T-helper 2 cell treated with Interferon-gamma antibody and Interleukin-4, amounts not matched to agents 5 μg/mL and 100 μg/mL, for 36 hours (primary cell): ENCODE data around the gene HDDC2.

Experiments used
- DNase-seq: peaks from one replicate; pipeline ENCODE4 v3.0.0; 2021; ENCODE audit warnings: low spot score
- H3K27ac Mint-ChIP-seq: one replicate; pipeline ENCODE4 v1.8.0; 2021; ENCODE audit warnings: mild to moderate bottlenecking, mixed read lengths
- H3K27me3 Mint-ChIP-seq: one replicate; pipeline ENCODE4 v1.8.0; 2021; ENCODE audit warnings: low read depth, mixed read lengths
- H3K36me3 Mint-ChIP-seq: one replicate; pipeline ENCODE4 v1.8.0; 2021; ENCODE audit warnings: low read depth, mixed read lengths
- H3K4me1 Mint-ChIP-seq: one replicate; pipeline ENCODE4 v1.8.0; 2021; ENCODE audit warnings: low read depth, mixed read lengths
- H3K4me3 Mint-ChIP-seq: one replicate; pipeline ENCODE4 v1.8.0; 2022; ENCODE audit warnings: mild to moderate bottlenecking, moderate library complexity, mixed read lengths
- H3K9me3 Mint-ChIP-seq: one replicate; pipeline ENCODE4 v1.8.0; 2021; ENCODE audit warnings: mixed read lengths

The HDDC2 gene

DNA sequence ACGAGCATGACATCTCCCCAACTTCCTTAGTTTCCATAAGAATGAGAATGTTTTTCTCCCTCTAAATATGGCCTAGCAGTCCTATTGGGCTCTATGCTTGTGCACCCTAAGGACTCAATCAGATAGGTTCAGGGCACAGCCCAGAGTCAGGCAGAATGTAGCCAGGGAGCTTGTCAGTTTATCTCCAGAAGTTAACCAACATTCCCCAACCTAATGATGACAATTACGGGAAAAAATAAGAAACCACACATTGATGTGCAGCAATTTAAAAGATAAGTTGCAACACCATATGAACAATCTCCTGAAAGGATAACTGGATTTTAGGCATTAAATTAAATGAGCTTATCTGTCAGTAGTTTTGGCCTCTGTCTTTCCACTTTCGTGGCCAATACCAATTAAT is 71.1 kb downstream of the HDDC2 start:
- no peak for DNase-seq
- Mint-ChIP-seq H3K36me3 (no peaks in the 10 kb centered on the region), H3K4me1 (no peaks in the 10 kb centered on the region), H3K4me3 (no peak overlapping the region), H3K27ac (no peak overlapping the region), H3K27me3 (no peaks in the 10 kb centered on the region), H3K9me3 (no peaks in the 10 kb centered on the region)

DNA sequence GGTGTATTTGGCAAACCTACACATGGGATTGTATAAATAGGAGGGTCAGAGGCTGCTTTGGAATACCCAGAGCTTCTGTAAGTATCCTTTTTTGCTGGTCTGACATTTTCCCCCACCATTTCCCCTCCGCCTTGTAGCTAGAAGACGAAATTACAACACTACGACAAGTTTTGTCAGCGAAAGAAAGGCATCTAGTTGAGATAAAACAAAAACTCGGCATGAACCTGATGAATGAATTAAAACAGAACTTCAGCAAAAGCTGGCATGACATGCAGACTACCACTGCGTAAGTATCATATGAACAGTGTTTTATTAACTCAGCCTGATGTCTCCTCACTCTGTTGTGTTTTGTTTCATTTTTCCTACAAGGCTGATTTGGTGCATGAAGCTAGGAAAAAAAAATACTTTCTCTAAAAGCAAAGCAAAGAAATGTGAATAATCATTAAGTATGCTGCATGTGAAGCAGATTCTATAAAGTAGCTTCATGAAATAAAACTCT is 72.7 kb downstream of the HDDC2 start:
- no peak for DNase-seq
- no peak overlapping the region for H3K4me3 Mint-ChIP-seq
- H3K4me1 Mint-ChIP-seq, result no peaks in the 10 kb centered on the region
- H3K9me3 Mint-ChIP-seq, result no peaks in the 10 kb centered on the region
- H3K36me3 Mint-ChIP-seq, result no peaks in the 10 kb centered on the region
- no peak overlapping the region for H3K27ac Mint-ChIP-seq
- H3K27me3 Mint-ChIP-seq, result no peaks in the 10 kb centered on the region

DNA sequence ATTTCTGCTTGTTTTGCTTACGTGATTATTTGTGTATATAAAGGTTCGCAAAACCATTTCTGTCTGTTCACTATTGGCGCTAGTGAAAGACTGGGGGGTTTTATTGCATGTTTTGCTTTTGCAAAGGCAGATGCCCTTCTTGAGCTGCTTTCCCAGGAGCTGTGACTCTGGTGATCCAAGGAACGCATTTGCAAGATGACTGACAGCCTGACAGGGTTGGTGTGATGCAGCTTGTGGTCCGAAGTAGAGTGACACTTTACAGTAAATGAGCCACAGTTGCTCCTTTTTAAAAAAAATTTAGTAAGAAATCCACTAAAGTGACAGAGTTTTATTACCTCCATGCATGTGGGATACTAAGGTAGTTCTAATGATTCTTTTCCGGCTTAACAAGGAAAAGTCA is 74.5 kb downstream of the HDDC2 start:
- H3K4me3 Mint-ChIP-seq, result no peak overlapping the region
- H3K27me3 Mint-ChIP-seq, result peaks cover 2% of the 10 kb centered on the region
- H3K4me1 Mint-ChIP-seq, result no peaks in the 10 kb centered on the region
- H3K36me3 Mint-ChIP-seq, result no peaks in the 10 kb centered on the region
- DNase-seq, result no peak
- H3K9me3 Mint-ChIP-seq, result no peaks in the 10 kb centered on the region
- no peak overlapping the region for H3K27ac Mint-ChIP-seq
